Measurements from ENCODE around the gene GRK3.

GRK3 gene

DNA sequence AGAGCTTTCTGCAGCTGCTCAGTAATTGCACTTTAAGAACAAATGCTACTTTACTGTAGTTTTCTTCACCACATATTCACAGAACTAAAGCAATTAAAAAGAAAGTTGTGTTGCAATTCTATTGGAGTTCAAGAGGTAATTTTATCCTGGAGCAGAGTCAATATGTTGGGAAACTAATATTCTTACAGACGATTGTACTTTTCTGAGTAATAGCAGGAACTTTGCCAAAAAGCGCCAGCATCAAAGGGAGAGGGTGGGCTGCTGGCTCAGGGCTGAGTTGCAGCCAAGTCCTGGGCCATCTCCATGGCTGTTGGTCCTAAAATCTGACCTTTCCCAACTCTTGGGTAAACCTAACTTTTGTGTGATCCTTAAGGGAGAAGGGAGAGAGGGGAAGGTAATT, 104.0 kb downstream of the GRK3 start:
- no peak for DNase-seq

DNA sequence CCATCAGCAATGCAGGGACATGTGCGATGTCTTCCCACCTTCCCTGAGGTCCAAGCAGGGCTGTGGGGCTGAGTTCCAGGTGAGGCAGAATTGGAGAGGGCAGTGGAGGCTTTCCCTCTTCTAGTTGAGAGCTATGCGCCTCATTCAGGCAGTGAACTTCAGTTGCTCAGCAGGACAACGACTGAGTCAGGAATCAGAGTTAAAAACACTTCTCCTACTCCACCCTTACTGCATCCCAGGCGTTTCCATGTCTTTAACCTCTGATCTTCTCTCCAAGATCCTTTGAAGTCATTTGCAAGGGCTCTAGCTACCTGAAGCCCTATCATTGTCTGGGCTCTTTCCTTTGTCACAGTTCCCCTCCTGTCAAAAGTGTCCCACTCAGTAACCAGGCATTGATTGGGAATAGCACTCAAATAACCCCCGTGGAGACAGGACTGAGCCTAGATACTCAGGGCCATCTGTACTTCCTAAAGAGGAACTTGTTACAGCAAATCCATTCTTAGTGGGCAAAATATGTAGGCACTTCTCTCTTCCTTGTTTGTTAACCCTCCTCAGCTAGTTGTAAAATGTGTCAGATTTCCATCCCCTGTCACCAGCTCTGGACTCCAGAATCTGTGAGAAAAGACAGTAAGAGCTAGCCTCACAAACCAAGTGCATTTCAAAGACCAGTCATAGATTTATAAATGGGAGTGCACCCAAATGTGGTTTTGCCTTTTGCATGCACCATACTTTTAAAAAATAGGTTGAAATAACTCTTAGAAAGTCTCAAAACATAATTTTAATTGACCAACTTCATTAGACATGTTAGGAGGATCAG, 105.0 kb downstream of the GRK3 start:
- no peak for DNase-seq

DNA sequence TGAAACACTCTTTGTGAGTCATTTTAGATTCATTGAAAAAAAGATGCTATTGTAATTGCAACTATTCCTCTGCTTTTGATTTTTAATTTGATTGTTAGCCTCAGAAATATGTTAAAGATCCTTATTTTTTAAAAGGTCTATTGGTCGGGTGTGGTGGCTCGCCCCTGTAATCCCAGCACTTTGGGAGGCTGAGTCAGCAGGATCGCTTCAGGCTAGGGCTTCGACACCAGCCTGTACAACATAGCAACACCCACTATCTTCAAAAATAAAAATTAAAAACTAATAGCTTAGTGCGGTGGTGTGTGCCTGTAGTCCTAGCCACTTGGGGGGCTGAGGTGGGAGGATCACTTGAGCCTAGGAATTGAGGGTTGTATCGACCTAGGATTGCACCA, 105.6 kb downstream of the GRK3 start:
- no peak for DNase-seq

DNA sequence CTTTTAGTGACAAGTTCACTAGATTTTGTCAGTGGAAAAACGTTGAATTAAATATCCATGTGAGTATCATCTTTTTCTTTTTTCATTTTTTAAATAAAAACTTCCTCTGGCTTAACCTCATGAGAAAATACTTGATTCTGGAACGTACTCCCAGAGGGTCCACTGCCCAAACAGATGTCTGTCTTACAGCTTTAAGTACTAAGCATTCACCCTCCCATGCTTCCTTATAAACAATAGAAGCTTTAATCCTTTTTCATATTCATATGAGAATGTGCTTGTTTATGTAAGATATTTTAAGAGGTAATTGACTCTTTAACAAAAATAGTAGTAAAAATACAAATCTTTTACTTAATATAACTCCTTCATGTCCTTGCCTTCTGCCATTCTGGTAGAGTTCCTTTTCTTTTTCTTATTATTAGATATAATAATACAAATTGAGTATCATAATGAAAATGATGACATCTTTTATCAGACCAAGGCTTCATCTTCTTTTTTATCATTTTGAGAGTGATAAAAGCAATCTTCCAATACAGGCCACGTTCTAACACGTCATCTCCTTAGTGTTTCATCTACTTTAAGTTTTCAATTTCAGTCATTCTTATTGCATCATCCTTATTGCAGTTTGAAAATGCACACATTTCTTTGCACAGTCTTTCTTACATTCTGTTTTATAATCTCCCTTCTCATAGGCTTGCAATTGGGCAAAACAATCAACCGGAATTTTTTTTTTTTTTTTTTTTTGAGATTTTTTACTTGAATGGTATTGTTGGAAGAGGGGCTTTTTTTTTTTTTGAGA, 108.0 kb downstream of the GRK3 start:
- DNase-seq, result no peak

DNA sequence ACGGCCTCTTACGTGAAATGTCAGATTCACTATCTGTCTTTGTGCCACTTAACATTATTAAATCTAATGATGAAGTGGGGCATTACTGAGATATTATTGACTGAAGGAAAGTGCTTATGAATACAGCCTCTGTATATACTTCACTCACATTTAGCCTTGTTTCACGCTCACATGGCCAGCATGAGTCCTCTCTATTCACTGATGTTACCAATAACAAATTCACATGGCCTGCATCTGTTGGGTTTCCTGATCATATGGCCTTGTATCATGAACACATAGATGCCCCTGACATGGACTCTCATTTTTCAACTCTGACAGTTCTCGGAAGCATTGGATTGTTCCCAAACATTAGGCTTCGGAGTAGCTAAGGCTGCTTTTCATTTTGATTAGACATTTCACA, 109.2 kb downstream of the GRK3 start:
- DNase-seq, result no peak

DNA sequence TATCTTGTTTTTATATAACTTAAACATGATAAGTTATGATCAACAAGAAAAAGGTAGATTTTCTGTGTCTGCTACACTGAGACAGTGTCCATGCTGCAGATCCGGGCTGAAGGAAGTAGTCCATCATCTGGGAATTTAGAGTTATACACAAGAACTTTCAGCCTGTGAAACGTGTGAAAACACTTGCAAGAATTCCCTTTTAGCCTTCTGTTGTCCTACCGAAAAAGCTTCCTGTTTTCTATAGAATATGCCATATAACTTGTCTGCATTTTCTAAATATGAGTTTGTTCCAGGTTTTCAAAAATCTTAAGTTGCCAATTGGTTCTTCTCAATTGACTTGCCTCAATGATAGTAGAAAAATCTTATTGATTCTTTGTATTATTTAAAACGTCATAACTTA, 113.2 kb downstream of the GRK3 start:
- no peak for DNase-seq

DNA sequence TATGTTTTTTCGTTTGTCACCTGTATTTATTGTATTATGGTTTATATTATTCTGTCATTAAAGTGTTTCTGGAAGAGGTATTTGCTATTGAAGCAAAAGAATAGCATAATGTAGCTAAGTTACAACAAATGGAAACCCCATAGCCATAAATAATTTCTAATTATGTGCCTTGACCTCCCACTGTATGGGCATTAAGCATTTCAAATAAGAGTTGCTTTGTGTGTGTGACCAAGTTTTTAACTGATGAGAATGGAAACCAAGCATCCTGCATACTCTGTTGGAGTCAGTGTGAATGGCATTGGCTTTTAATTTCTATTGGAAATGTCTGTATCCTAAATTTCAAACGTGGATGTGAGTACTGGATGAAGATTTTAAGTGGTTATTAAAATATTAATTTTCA, 115.6 kb downstream of the GRK3 start:
- DNase-seq, result no peak

DNA sequence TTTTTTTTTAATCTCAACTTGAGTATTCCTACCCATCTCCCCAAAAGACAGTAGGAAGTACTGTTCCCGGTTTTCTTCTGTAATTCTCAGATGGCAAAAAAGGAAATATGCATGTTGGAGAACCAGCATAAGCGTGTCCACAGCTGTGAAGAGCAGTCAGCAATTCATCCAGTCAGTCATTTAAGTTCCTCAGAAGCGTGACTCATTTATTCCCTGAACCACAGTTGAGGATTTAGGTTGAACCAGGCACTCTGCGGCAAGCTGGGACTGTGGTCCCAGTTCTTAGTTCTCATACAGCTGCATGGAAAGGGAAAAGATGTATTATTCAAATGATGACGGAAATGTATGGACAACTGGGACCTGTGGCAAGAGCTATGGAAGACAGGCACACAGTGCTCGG, 116.5 kb downstream of the GRK3 start:
- peak; percentile 15 for DNase-seq

DNA sequence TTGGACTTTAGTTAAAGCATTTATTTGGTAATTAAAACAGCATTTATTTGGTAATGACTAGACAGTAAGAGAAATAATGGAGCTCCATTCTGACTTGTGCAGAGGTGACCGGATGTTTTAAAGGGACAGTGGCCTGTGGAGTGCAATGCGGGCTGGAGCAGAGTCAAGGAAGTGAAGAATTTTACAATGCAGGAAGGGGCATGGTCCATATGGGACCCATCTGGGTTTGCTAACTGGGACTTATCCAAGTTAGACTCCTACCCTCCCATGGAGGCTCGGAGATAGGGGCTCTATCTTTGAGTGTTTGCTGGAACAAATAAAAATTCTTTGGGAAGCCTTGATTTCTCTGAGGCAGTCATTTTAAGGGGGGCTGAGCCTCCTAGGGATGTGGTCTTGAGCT, 117.6 kb downstream of the GRK3 start:
- no peak for DNase-seq

DNA sequence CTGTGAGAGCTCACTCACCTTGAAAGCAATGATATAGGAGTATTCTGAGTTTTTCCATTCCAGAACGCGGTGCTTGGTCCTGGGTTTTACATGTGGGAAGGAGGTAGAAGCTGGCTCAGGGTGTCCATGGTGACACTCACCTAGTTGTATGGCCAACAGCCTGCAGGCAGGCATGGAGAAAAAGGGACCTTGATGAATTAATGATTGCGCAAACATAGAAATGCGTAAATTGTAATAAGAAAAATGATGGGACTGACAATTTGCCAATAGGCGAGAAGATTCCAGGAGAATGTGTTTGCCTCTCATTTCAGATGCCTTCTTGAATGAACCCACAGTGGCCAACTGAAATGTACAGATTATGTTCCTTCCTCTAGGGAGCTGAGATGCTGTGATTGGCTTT, 124.2 kb downstream of the GRK3 start:
- no peak for DNase-seq

DNA sequence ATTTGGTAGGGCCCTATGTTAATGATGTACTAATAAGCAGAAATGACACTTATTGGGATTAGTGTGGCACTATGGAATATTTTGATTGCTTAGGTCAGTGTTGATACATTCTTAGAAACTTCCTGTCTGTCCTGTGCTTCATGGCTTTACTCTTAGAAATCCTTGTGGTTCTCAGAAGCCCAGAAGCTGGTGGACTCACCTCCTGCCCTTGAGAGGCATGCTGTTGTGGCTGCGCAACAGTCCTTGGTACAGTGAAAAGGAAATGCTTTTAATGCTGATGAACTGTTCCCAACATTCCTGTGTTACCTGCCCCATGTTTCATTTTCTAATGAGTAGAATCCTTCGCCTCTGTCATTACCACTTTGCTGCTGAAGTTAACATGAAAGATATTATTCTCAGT, 125.2 kb downstream of the GRK3 start:
- DNase-seq, result peak; percentile 20

DNA sequence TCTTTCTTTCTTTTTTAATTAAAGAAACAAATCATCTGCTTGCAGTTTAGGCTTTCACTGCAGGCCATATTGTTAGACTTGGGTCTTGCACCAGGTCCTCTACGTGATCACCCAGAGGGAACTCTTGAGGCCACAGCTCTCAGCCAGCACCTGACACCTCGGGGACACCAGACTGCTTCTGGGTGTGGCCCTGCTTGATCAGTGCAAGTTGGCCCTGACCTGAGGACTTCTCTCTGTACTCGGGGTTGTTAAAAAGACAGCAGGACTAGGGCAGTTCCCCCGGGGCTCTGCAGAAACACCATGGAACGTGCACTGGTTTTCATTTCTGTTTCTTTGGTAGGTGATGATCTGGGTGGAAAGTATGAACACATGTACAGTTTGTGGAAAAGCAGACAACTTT, 126.3 kb downstream of the GRK3 start:
- DNase-seq, result no peak

DNA sequence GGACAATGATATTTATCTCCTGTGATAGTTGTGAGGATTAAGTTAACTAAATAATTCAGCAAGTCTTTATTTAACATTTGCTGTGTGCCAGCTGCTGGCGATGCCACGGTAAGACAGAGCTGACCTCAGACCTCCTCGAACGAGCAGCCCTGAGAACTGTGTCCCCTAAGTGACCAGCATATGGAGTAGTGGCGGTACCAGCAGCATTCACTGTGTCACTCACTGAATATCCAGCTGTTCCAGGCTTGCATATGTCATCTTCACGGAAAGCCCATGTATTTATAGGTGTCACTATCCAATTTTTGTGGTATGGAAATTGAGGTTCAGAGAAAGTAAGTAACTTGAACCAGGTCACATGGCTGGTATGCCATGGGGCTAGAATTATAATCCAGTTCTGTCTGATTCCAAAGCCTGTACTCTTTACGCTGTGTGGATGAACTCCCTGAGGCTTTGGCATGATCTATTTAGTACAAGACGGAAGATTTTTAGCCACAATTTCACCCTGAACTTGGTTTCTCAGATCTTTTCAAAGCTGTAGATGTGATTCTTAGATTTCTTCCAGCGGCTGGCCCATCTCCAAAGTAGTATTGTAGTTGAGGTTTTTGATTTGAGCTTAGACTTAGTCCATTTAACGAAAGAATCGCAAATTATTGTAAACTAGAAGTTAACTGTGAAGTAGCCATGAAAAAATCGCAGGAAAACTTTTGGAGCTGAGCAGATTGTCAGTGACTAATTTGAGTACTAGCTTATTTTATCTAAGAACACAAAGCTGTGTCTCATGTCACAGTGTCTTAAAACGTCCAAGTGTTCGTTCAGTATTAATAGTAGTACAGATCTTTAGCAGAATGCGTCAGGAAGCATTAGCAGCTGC, 128.2 kb downstream of the GRK3 start:
- DNase-seq, result no peak

DNA sequence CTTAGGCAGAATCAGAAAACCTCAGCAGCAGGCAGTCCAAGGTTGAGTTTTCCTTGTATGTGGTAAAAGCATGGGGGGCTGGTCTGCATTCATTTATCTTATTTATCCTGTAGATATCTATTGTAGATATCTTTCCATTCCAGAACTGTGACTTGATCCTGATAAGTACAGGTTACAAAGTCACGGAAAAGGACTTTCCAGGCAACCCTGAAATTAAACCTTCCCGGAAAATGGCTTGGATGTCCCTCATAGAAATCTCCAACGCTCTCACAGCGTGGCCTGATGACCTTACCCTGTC, 128.7 kb downstream of the GRK3 start:
- no peak for DNase-seq

DNA sequence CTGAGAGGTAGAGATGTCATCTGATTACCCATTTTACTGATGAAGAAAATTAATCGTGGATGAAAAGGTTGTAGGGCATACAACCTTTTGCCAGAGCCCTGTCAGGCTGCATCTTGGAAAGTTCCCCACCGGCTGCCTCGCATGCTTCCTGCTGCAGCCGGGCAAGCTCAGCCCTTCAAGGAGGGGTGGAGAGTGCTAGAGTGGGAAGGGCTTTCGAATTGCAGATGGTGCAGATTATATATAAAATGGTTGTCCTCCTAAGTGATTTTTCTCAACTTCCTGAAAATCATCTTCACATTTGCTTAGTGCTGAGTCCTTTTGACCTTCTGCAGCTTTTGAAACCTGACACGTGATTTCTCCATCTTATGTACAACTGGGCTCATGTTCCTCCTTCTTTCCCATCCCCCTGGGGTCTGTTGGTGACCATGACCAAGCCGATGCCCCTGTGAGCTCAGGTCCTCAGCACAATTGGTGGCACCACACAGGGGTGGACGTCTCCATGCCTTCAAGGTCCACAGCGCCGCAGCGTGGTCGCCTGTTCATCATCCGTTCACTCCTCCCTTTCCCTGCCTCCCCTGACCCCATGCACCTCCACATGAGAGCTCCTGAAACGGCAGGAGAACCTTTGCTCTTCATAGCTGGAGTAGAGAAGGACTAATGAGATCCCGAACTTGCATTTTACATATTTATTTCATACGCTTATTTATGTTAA, 129.9 kb downstream of the GRK3 start:
- no peak for DNase-seq

DNA sequence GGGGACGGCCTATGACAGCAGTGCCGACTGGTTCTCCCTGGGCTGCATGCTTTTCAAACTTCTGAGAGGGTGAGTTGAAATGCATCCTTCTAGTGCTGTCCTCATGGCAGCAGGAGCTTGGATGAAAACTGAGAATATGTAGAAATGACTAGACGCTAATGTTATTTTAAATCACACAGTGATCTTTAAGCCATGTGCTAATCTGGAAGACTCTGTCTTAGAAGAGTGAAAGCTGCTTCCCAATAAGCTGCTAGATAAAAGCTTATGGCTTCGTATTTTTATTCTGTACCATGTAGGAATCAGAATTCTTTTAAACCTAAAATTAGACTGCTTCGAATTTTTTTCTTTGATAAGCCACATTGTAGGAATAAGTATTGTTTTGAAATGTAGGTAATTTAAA, 130.7 kb downstream of the GRK3 start:
- no peak for DNase-seq

DNA sequence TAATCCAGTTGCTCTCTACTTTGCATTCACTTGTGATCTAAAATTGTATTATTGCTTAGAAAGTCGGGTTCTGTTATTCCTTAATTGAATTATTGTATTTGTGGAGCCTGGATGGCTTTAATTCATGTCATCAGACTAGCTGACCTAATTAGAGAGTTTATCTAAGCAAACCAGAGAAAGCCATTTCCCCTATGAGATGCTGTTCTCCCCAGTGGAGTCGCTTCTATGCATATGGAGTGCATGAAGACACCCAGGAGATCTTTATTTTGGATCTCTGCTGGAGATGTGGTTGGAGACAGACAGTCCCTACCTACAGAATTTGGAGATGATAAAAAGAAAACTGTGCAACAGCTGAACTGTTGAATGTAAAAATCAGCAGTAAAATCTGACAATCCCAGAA, 132.3 kb downstream of the GRK3 start:
- no peak for DNase-seq

DNA sequence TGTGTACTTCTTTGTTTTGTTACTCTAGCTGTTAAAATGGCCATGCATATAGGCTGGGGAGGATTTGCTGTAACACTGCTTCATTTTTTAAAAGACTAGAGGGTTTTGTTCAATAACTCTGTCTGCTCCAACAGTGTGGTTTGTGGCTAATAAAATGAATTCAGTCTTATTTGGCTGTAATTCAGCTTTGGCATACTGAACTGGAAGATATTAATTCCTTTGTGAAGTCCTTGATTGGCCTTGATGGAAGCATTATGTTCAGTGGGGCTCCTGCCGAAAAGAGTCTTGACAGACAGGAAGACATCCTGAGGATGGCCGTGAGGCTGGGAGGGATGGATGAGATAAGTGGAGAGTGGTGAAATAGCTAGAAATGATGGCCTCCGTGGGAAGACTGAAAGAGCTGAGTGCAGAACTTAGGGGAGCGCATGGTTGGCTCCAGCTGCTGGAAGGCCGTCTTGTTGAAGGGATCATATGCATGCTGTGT, 132.7 kb downstream of the GRK3 start:
- no peak for DNase-seq

DNA sequence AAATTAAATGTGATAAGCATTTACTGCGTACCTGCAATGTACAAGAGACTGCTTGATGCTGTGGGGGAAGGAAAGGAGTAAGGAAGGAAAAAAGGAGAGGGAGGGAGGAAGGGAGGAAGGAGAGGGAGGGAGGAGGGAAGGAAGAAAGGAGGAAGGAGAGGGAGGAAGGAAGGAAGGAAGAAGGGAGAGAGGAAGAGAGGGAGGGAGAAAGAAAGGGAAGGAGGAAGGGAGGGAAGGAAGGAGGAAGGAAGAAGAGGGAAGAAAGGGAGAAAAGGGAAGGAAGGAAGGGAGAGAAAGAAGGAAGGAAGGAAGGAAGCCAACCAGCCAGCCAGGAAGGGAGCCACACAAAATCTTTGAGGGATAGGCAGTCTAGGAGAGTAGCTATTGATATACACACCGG, 133.5 kb downstream of the GRK3 start:
- DNase-seq, result no peak

DNA sequence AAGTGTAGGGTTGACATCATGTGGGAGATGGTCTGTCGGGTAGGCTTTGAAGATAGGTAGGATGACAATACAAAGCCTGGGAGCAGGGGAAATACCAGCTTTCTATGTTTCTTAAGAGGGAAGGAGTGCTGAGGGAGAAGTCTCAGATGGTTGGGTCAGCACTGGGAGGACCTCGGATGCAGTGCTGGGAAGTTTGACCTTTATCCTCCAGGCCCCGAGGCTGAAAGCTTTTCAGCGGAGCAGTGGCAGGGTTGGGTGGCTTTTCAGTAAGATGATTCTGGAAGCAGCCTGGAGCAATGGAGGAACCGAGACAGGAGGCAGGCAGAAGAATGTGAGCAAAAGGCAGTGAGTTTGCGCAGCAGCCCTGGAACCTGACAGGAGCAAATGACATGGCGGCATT, 134.0 kb downstream of the GRK3 start:
- DNase-seq, result no peak

DNA sequence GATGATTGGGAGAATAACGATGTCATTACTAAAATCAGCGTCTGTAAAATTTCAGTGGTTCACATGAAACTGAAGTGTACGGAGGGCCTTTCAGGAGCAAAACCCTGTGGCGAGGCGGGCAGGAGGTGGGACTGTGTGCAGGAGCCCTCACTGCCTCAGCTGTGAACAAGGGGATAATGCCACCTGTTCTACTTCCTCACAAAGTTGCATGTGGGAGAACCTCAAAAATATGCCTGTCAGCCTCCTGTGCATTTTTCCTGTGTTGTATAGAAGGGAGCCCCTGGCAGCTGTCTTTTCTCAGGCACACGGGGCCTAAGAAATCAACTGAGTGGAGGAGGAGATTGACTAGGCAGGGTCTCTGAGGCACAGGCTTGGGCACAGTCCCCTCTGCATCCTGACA, 134.5 kb downstream of the GRK3 start:
- no peak for DNase-seq

DNA sequence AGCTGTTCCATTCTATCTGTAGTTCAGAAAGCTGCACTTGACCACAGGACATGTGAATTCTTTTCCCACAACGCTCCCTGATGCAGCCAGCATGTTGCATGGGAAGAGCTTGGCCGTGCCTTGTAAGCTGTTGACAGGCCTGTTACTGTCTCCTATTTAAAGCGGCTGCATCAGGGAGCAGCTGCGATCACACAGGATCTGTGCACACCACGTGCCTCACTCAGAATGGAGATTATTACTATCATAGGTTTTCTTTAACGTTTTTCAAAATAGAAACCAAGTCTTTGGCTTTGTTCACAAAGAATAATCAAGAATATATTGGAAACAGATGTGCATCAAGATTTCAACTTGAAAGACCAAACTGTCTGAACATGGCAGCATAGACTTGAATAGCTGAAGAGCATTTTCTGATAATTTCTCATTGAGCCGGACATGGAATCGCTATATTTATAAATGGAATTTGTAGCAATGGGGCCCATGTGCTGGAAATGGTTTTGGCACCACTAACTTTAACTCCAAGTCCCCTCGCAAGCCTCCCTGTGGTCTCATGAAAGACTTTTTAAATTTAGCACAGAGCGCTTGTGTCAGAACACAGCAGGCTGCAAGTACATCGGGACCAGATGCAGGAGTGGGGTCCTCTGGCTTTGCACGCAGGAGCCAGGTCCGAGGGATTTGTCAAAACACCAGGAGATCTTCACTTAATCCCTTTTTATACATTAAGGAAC, 136.7 kb downstream of the GRK3 start:
- DNase-seq, result peak; percentile 38
